WTC11 (cell line): Measurements from ENCODE around the gene OR2L8. TPM values are rescaled to one million over a fixed set of nuclear protein-coding genes. Genes with fewer than 3 reads are reported as not detected.

Experiments used
- ATAC-seq: fragments of 200-7000 bp; cut with Tn5 transposase; 2 replicates; pipeline ENCODE4 v1.10.0; 2021; ENCODE audit warnings: mild to moderate bottlenecking, moderate library complexity
- CTCF ChIA-PET: fragments of 300-600 bp; sonication (Branson Sonifier 250); formaldehyde crosslinking; loops from one replicate; lab custom pipeline; 2021; ENCODE audit warnings: antibody characterized with exemption; lab: Charles Lee
- POLR2A ChIA-PET: fragments of 350-600 bp; sonication (Branson Sonifier 250); formaldehyde crosslinking; loops from one replicate; lab custom pipeline; 2021; ENCODE audit warnings: antibody characterized with exemption; lab: Charles Lee
- DNase-seq: peaks from one replicate; pipeline ENCODE4 v3.0.0; 2021; ENCODE audit warnings: low spot score
- H3K27ac Mint-ChIP-seq: 2 replicates; pipeline ENCODE4 v1.8.0; 2021; ENCODE audit warnings: mixed read lengths
- H3K27me3 Mint-ChIP-seq: 2 replicates; pipeline ENCODE4 v1.8.0; 2021; ENCODE audit warnings: low read depth, mild to moderate bottlenecking, moderate library complexity, mixed read lengths
- H3K36me3 Mint-ChIP-seq: 2 replicates; pipeline ENCODE4 v1.8.0; 2021; ENCODE audit warnings: mixed read lengths
- H3K4me1 Mint-ChIP-seq: 2 replicates; pipeline ENCODE4 v1.8.0; 2022; ENCODE audit warnings: mixed read lengths
- H3K4me3 Mint-ChIP-seq: 2 replicates; pipeline ENCODE4 v1.8.0; 2021; ENCODE audit warnings: mild to moderate bottlenecking, moderate library complexity, mixed read lengths
- H3K9me3 Mint-ChIP-seq: 2 replicates; pipeline ENCODE4 v1.8.0; 2021; ENCODE audit warnings: mixed read lengths
- CBFB ChIP-seq: sonication (generic); formaldehyde crosslinking; IDR thresholded peaks from 2 replicates; pipeline ENCODE4 v1.8.1; 2022; ENCODE audit warnings: mild to moderate bottlenecking, low read depth, missing genetic modification reagents
- CREB1 ChIP-seq: sonication (generic); formaldehyde crosslinking; IDR thresholded peaks from 2 replicates; pipeline ENCODE4 v1.8.0; 2023; ENCODE audit warnings: mild to moderate bottlenecking, missing genetic modification reagents
- ELF4 ChIP-seq: sonication (generic); formaldehyde crosslinking; IDR thresholded peaks from 2 replicates; pipeline ENCODE4 v1.8.1; 2022; ENCODE audit warnings: low read depth, mild to moderate bottlenecking, moderate library complexity, missing genetic modification reagents
- ETV6 ChIP-seq: sonication (generic); formaldehyde crosslinking; IDR thresholded peaks from 2 replicates; pipeline ENCODE4 v1.8.1; 2022; ENCODE audit warnings: mild to moderate bottlenecking, missing genetic modification reagents
- FOXJ3 ChIP-seq: sonication (generic); formaldehyde crosslinking; IDR thresholded peaks from 2 replicates; pipeline ENCODE4 v1.9.0; 2021; ENCODE audit warnings: missing genetic modification reagents, mild to moderate bottlenecking, borderline replicate concordance
- FOXK1 ChIP-seq: sonication (generic); formaldehyde crosslinking; IDR thresholded peaks from 2 replicates; pipeline ENCODE4 v1.8.0; 2022; ENCODE audit warnings: mild to moderate bottlenecking, moderate library complexity, missing genetic modification reagents
- GABPB1 ChIP-seq: sonication (generic); formaldehyde crosslinking; IDR thresholded peaks from 2 replicates; pipeline ENCODE4 v1.8.1; 2023; ENCODE audit warnings: mild to moderate bottlenecking, missing genetic modification reagents
- JUN ChIP-seq: sonication (generic); formaldehyde crosslinking; IDR thresholded peaks from 2 replicates; pipeline ENCODE4 v1.8.0; 2023; ENCODE audit warnings: mild to moderate bottlenecking, missing genetic modification reagents
- MYBL2 ChIP-seq: sonication (generic); formaldehyde crosslinking; IDR thresholded peaks from 2 replicates; pipeline ENCODE4 v1.8.1; 2023; ENCODE audit warnings: mild to moderate bottlenecking, moderate library complexity, missing genetic modification reagents
- NFE2L1 ChIP-seq: sonication (generic); formaldehyde crosslinking; IDR thresholded peaks from 2 replicates; pipeline ENCODE4 v1.8.1; 2023; ENCODE audit warnings: missing genetic modification reagents
- NR1H2 ChIP-seq: sonication (generic); formaldehyde crosslinking; IDR thresholded peaks from 2 replicates; pipeline ENCODE4 v1.9.0; 2021; ENCODE audit warnings: mild to moderate bottlenecking, moderate library complexity, missing genetic modification reagents
- ZNF121 ChIP-seq: sonication (generic); formaldehyde crosslinking; IDR thresholded peaks from 2 replicates; pipeline ENCODE4 v1.8.0; 2023; ENCODE audit warnings: missing genetic modification reagents
- total RNA-seq: library from RNA; stranded (reverse); gene quantifications from 3 replicates; pipeline ENCODE4 v1.2.3, GENCODE V29; 2021
- TF ChIP-seq, protein P1 (sequence below): fragments of 250-450 bp; sonication (Bioruptor Pico); IDR thresholded peaks from 2 replicates; pipeline ENCODE4 v1.9.0; 2021; ENCODE audit warnings: mild to moderate bottlenecking, borderline replicate concordance
- TF ChIP-seq, protein P2 (sequence below): sonication (generic); formaldehyde crosslinking; IDR thresholded peaks from 2 replicates; pipeline ENCODE4 v1.8.0; 2022; ENCODE audit warnings: mild to moderate bottlenecking, missing genetic modification reagents
- TF ChIP-seq, protein P3 (sequence below): fragments of 250-450 bp; sonication (Bioruptor Pico); IDR thresholded peaks from 2 replicates; pipeline ENCODE4 v1.8.0; 2021; ENCODE audit warnings: mild to moderate bottlenecking
- TF ChIP-seq, protein P4 (sequence below): sonication (generic); formaldehyde crosslinking; IDR thresholded peaks from 2 replicates; pipeline ENCODE4 v1.8.0; 2022; ENCODE audit warnings: mild to moderate bottlenecking, missing genetic modification reagents
- TF ChIP-seq, protein P5 (sequence below): sonication (generic); formaldehyde crosslinking; IDR thresholded peaks from 2 replicates; pipeline ENCODE4 v1.8.1; 2022; ENCODE audit warnings: low read depth, missing genetic modification reagents, borderline replicate concordance

The OR2L8 gene
- total RNA-seq, 1 experiment from 2014 or later: not detected

DNA sequence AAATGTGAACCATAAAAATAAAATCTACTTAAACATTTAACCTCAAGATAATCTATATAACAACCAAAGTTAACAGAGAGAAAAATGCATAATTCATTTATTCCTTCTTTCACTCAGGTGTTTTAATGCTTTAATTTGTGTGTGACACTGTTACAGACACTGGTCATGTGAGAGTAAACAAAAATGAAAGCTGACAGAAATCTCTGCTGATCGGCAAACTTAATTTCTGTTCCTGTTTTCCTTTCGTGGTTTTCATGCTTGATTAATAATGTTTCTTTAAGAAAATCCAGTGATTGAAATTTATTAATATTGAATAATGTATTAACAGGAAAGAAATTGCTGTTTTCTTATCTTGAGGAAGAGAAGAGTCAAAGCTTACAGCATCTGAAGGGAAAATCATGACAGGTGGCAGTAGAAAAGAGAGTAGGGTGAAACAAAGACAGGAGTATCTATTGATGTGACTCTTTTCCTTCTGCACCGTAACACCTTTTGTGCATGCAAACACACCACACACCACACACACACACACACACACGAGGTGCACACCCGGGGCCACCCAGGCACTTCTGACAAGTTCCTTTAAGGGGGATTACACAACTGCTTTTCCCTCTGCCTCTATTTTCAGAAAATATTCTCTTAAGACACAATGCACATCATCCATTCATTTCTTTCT lies 18.0 kb downstream of the OR2L8 start:
- Mint-ChIP-seq H3K27ac (no peak overlapping the region), H3K9me3 (peaks cover 69% of the 10 kb centered on the region), H3K4me1 (no peaks in the 10 kb centered on the region), H3K4me3 (no peak overlapping the region), H3K27me3 (no peaks in the 10 kb centered on the region; the same call in 1 of the 2 replicates), H3K36me3 (peaks cover 41% of the 10 kb centered on the region)
- ChIA-PET POLR2A (no interaction called here), CTCF (no interaction called here)
- TF ChIP-seq, protein P1, sequence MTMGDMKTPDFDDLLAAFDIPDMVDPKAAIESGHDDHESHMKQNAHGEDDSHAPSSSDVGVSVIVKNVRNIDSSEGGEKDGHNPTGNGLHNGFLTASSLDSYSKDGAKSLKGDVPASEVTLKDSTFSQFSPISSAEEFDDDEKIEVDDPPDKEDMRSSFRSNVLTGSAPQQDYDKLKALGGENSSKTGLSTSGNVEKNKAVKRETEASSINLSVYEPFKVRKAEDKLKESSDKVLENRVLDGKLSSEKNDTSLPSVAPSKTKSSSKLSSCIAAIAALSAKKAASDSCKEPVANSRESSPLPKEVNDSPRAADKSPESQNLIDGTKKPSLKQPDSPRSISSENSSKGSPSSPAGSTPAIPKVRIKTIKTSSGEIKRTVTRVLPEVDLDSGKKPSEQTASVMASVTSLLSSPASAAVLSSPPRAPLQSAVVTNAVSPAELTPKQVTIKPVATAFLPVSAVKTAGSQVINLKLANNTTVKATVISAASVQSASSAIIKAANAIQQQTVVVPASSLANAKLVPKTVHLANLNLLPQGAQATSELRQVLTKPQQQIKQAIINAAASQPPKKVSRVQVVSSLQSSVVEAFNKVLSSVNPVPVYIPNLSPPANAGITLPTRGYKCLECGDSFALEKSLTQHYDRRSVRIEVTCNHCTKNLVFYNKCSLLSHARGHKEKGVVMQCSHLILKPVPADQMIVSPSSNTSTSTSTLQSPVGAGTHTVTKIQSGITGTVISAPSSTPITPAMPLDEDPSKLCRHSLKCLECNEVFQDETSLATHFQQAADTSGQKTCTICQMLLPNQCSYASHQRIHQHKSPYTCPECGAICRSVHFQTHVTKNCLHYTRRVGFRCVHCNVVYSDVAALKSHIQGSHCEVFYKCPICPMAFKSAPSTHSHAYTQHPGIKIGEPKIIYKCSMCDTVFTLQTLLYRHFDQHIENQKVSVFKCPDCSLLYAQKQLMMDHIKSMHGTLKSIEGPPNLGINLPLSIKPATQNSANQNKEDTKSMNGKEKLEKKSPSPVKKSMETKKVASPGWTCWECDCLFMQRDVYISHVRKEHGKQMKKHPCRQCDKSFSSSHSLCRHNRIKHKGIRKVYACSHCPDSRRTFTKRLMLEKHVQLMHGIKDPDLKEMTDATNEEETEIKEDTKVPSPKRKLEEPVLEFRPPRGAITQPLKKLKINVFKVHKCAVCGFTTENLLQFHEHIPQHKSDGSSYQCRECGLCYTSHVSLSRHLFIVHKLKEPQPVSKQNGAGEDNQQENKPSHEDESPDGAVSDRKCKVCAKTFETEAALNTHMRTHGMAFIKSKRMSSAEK (CRISPR knock-in tag): no peak
- TF ChIP-seq, protein P2, sequence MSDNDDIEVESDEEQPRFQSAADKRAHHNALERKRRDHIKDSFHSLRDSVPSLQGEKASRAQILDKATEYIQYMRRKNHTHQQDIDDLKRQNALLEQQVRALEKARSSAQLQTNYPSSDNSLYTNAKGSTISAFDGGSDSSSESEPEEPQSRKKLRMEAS (CRISPR knock-in tag): no peak
- TF ChIP-seq ETV6 (no peak), NFE2L1 (no peak), ELF4 (no peak), FOXK1 (no peak), ZNF121 (CRISPR knock-in tag) (no peak), CREB1 (CRISPR knock-in tag) (no peak), JUN (no peak)
- TF ChIP-seq, protein P3, sequence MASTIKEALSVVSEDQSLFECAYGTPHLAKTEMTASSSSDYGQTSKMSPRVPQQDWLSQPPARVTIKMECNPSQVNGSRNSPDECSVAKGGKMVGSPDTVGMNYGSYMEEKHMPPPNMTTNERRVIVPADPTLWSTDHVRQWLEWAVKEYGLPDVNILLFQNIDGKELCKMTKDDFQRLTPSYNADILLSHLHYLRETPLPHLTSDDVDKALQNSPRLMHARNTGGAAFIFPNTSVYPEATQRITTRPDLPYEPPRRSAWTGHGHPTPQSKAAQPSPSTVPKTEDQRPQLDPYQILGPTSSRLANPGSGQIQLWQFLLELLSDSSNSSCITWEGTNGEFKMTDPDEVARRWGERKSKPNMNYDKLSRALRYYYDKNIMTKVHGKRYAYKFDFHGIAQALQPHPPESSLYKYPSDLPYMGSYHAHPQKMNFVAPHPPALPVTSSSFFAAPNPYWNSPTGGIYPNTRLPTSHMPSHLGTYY: no peak
- DNase-seq (no peak), ATAC-seq (no peak)

DNA sequence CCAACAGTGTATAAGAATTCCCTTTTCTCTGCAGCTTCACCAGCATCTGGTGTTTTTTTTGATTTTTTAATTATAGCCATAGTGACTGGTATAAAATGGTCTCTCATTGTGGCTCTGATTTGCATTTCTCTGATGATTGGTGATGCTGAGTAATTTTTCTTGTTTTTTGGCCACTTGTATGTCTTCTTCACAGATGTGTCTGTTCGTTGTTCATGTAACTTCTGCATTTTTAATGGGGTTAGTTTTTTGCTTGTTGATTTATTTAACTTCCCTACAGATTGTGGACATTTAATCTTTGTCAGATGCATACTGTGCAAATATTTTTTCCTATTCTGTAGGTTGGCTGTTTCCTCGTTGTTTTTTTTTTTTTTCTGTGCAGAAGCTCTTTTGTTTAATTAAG lies 44.3 kb downstream of the OR2L8 start:
- no peaks in the 10 kb centered on the region for H3K4me1 Mint-ChIP-seq
- H3K36me3 Mint-ChIP-seq: peaks cover 68% of the 10 kb centered on the region
- DNase-seq (no peak), ATAC-seq (no peak)
- no peak overlapping the region for H3K4me3 Mint-ChIP-seq
- H3K27ac Mint-ChIP-seq: no peak overlapping the region
- ChIA-PET CTCF (no interaction called here), POLR2A (no interaction called here)
- H3K27me3 Mint-ChIP-seq: peaks cover 13% of the 10 kb centered on the region
- H3K9me3 Mint-ChIP-seq: peaks cover 79% of the 10 kb centered on the region
- TF ChIP-seq CBFB (CRISPR knock-in tag) (no peak), FOXJ3 (CRISPR knock-in tag) (no peak), GABPB1 (CRISPR knock-in tag) (no peak), MYBL2 (CRISPR knock-in tag) (no peak), NR1H2 (CRISPR knock-in tag) (no peak)
- TF ChIP-seq, protein P4, sequence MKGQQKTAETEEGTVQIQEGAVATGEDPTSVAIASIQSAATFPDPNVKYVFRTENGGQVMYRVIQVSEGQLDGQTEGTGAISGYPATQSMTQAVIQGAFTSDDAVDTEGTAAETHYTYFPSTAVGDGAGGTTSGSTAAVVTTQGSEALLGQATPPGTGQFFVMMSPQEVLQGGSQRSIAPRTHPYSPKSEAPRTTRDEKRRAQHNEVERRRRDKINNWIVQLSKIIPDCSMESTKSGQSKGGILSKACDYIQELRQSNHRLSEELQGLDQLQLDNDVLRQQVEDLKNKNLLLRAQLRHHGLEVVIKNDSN (CRISPR knock-in tag): no peak
- TF ChIP-seq, protein P2 (CRISPR knock-in tag): no peak
- TF ChIP-seq, protein P5, sequence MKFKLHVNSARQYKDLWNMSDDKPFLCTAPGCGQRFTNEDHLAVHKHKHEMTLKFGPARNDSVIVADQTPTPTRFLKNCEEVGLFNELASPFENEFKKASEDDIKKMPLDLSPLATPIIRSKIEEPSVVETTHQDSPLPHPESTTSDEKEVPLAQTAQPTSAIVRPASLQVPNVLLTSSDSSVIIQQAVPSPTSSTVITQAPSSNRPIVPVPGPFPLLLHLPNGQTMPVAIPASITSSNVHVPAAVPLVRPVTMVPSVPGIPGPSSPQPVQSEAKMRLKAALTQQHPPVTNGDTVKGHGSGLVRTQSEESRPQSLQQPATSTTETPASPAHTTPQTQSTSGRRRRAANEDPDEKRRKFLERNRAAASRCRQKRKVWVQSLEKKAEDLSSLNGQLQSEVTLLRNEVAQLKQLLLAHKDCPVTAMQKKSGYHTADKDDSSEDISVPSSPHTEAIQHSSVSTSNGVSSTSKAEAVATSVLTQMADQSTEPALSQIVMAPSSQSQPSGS (CRISPR knock-in tag): no peak
